DND-41 (cell line): ENCODE measurements around the gene RAD54L2.
"Not testable (repeated sequence)": the region's sequence is repeated elsewhere in the genome, so short reads cannot be mapped to it uniquely, and the experiment has no call there.

Experiments used
- ATAC-seq: fragments of 200-7000 bp; cut with Tn5 transposase; 3 replicates; pipeline ENCODE4 v1.9.1; 2021; ENCODE audit warnings: low read depth; ENCODE audit not compliant: insufficient read depth
- DNase-seq: peaks from one replicate; pipeline ENCODE4 v3.0.0-alpha.2; 2020
- H2AFZ ChIP-seq: 2 replicates; pipeline ENCODE4 v1.6.0; 2012; ENCODE audit warnings: low read depth, low read length
- H3K27ac ChIP-seq: 2 replicates; pipeline ENCODE4 v1.5.1; 2012; ENCODE audit warnings: low read length, inconsistent platforms
- H3K27me3 ChIP-seq: fragments of 200-600 bp; sonication (generic); 2 replicates; pipeline ENCODE4 v1.6.0; 2012; ENCODE audit warnings: low read length, mild to moderate bottlenecking, inconsistent platforms; ENCODE audit not compliant: insufficient read depth, poor library complexity
- H3K36me3 ChIP-seq: 2 replicates; pipeline ENCODE4 v1.5.1; 2012; ENCODE audit warnings: low read length, inconsistent platforms; ENCODE audit not compliant: insufficient read depth
- H3K4me1 ChIP-seq: 2 replicates; pipeline ENCODE4 v1.5.1; 2012; ENCODE audit warnings: mild to moderate bottlenecking, low read length; ENCODE audit not compliant: insufficient read depth
- H3K4me2 ChIP-seq: 2 replicates; pipeline ENCODE4 v1.6.0; 2012; ENCODE audit warnings: mild to moderate bottlenecking, moderate library complexity, low read length, inconsistent platforms; ENCODE audit not compliant: insufficient read depth
- H3K4me3 ChIP-seq, 2 experiments: fragments of 200-600 bp in 1 of 2; shearing (Covaris generic) in 1 of 2; 2 replicates each; pipeline ENCODE4 v1.5.1; 2012 to 2016; ENCODE audit warnings: inconsistent platforms in 2 of 2, low read length in 2 of 2, mild to moderate bottlenecking in 2 of 2, low read depth in 1 of 2, moderate library complexity in 1 of 2
- H3K79me2 ChIP-seq: 2 replicates; pipeline ENCODE4 v1.6.0; 2012; ENCODE audit warnings: low read length, inconsistent platforms; ENCODE audit not compliant: insufficient read depth
- H3K9ac ChIP-seq: 2 replicates; pipeline ENCODE4 v1.6.0; 2012; ENCODE audit warnings: low read depth, mild to moderate bottlenecking, inconsistent platforms, low read length, moderate library complexity
- H3K9me3 ChIP-seq: 2 replicates; pipeline ENCODE4 v1.5.1; 2012; ENCODE audit warnings: low read length, moderate library complexity, mild to moderate bottlenecking, inconsistent platforms; ENCODE audit not compliant: insufficient read depth, severe bottlenecking
- H4K20me1 ChIP-seq: 2 replicates; pipeline ENCODE4 v1.6.0; 2012; ENCODE audit warnings: low read length; ENCODE audit not compliant: insufficient read depth
- EZH2 ChIP-seq: IDR thresholded peaks from 3 replicates; pipeline ENCODE4 v1.6.1; 2012; ENCODE audit warnings: borderline replicate concordance, low read depth, mild to moderate bottlenecking, moderate library complexity, low read length, inconsistent platforms; ENCODE audit not compliant: severe bottlenecking
- TF ChIP-seq, protein P1 (sequence below): IDR thresholded peaks from 2 replicates; pipeline ENCODE4 v1.5.1; 2012; ENCODE audit warnings: borderline replicate concordance, low read length, moderate library complexity, mild to moderate bottlenecking; ENCODE audit not compliant: poor library complexity, severe bottlenecking; ENCODE audit errors: extremely low read depth

Gene RAD54L2

DNA sequence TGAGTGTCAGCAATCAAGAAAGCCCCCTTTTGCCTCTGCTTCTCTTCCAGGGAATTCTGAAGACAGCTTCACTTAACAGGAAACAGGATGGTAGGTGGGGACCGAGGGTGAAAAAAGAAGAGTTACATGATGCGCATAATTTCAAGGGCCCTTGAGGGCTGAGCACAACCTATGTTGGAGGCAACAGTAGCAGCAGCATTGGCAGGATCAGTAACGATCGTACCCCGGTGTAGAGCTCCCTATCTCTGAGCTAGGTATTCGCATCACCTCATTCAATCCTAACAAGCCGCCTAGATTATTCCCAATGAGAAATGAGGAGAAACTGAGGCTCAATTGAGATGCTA, 432 bp upstream of the RAD54L2 start:
- Histone ChIP-seq H3K27me3 (no peaks in the 10 kb centered on the region), H3K27ac (peak overlapping the region; percentile 79), H3K36me3 (peaks cover 5% of the 10 kb centered on the region; the same call in 1 of the 2 replicates), H3K4me2 (peak overlapping the region; percentile 89), H3K9me3 (no peaks in the 10 kb centered on the region), H3K4me3 (peak overlapping the region; percentile 74 to 90), H3K79me2 (peaks cover 47% of the 10 kb centered on the region), H3K4me1 (peaks cover 33% of the 10 kb centered on the region), H3K9ac (peak overlapping the region; percentile 94), H4K20me1 (peaks cover 12% of the 10 kb centered on the region; the same call in 1 of the 2 replicates), H2AFZ (peak overlapping the region; percentile 100)
- TF ChIP-seq EZH2: no peak
- peak; percentile 20; the same call in 1 of the 3 replicates for ATAC-seq
- DNase-seq: peak; percentile 21

DNA sequence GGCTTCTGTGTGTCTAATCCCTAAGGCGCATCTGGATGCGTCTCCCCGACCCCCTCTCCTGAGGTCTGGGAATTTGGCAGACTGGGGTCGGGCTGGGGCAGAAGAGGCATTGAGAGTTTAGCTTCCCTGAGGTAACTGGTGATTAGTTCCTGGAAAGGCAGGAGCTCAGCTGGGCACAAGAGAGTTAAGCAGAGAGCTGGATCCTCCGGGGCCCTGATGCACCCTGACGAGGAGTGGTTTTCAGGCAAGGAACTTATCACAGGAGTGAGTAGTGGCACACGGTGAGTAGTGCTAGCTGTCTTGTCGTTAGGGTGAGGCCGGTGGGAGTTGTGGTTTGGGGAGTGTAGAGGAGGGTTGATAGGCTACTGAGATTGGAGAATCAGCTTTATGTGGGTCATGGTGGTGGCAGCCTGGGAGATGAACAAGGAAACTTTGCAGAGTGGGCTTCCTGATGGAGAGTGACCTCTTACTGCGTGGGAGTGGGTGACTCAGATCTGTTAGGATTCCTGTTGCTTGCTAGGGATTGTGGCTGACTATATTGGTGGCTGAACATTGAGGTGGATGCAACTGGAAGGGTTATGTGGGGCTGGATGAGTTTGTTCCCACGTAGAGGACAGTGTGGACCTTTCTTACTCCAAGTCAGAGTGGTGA, 897 bp downstream of the RAD54L2 start:
- DNase-seq (peak; percentile 49), ATAC-seq (peak; percentile 70)
- Histone ChIP-seq H3K27me3 (no peaks in the 10 kb centered on the region), H3K27ac (peak overlapping the region; percentile 54), H3K36me3 (peaks cover 14% of the 10 kb centered on the region), H3K9ac (peak overlapping the region; percentile 94), H3K4me2 (peak overlapping the region; percentile 89), H3K4me3 (peak overlapping the region; percentile 74 to 90), H3K4me1 (peaks cover 33% of the 10 kb centered on the region), H4K20me1 (peaks cover 12% of the 10 kb centered on the region; the same call in 1 of the 2 replicates), H3K9me3 (no peaks in the 10 kb centered on the region), H2AFZ (peak overlapping the region; percentile 100), H3K79me2 (peaks cover 56% of the 10 kb centered on the region)
- TF ChIP-seq, protein P1, sequence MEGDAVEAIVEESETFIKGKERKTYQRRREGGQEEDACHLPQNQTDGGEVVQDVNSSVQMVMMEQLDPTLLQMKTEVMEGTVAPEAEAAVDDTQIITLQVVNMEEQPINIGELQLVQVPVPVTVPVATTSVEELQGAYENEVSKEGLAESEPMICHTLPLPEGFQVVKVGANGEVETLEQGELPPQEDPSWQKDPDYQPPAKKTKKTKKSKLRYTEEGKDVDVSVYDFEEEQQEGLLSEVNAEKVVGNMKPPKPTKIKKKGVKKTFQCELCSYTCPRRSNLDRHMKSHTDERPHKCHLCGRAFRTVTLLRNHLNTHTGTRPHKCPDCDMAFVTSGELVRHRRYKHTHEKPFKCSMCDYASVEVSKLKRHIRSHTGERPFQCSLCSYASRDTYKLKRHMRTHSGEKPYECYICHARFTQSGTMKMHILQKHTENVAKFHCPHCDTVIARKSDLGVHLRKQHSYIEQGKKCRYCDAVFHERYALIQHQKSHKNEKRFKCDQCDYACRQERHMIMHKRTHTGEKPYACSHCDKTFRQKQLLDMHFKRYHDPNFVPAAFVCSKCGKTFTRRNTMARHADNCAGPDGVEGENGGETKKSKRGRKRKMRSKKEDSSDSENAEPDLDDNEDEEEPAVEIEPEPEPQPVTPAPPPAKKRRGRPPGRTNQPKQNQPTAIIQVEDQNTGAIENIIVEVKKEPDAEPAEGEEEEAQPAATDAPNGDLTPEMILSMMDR: no peak
- no peak for TF ChIP-seq EZH2

DNA sequence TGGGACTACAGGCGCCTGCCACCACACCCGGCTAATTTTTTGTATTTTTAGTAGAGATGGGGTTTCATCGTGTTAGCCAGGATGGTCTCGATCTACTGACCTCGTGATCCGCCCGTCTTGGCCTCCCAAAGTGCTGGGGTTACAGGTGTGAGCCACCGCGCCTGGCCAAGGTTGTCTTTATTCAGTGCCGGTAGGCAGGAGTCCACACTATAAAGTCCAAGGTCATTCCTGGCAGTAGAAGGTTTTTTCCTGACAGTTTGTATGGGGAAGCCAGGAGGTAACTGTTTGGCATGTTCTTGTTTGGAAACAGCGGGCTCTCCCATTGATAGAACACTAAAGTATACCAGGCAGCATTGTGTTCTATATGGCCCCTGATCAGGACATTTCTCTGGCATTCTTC, 4.1 kb downstream of the RAD54L2 start:
- not testable (repeated sequence) for ATAC-seq, H3K27me3 ChIP-seq, H2AFZ ChIP-seq, H3K4me3 ChIP-seq, H3K9ac ChIP-seq, H3K9me3 ChIP-seq, H3K27ac ChIP-seq, DNase-seq, H3K4me2 ChIP-seq
- peaks cover 12% of the 10 kb centered on the region; the same call in 1 of the 2 replicates for H4K20me1 ChIP-seq
- peaks cover 29% of the 10 kb centered on the region for H3K4me1 ChIP-seq
- H3K36me3 ChIP-seq: peaks cover 21% of the 10 kb centered on the region
- peaks cover 66% of the 10 kb centered on the region for H3K79me2 ChIP-seq

DNA sequence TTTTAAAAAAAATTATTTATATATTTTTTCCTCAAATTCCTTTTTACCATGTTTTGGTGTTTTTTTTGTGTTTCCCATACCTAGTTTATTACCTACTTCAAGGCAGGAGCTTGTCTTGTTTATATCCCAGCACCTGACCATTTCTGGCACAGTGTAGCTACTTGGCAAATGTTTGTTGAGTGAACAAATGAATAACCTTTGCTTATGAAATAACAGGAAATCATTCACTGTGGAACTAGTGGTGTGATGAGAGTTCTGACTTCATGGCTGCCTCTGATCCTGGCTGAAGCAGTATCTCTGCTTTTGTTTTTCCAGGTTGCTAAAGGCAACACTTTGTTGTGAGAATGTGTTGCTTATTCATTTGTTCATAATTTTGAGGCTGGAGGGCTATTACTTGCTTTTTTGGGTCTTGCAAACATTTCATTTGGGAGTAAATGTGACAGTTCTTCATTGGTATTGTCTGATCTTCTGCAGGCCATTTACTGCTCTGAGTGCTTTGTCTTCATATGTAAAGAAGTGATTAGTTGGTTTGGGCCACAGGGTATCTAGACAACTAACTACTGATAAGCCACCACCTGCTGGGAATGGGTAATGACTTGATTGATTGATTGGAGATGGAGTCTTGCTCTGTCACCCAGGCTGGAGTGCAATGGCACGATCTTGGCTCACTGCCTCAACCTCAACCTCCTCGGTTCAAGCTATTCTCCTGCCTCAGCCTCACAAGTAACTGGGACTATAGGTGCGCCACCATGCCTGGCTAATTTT, 5.7 kb downstream of the RAD54L2 start:
- Histone ChIP-seq H3K9ac (no peak overlapping the region), H2AFZ (no peak overlapping the region), H3K9me3 (no peaks in the 10 kb centered on the region), H4K20me1 (peaks cover 12% of the 10 kb centered on the region; the same call in 1 of the 2 replicates), H3K79me2 (peaks cover 55% of the 10 kb centered on the region), H3K4me3 (no peak overlapping the region), H3K27me3 (no peaks in the 10 kb centered on the region), H3K27ac (no peak overlapping the region), H3K36me3 (peaks cover 21% of the 10 kb centered on the region), H3K4me2 (no peak overlapping the region), H3K4me1 (peaks cover 22% of the 10 kb centered on the region)
- no peak for DNase-seq
- TF ChIP-seq, protein P1: no peak
- no peak for TF ChIP-seq EZH2
- no peak for ATAC-seq
